PC-3 (cell line): Measurements from ENCODE around the gene METTL6. TPM values are rescaled to one million over a fixed set of nuclear protein-coding genes. Genes with fewer than 3 reads are reported as not detected.
"Not testable (repeated sequence)": the region's sequence is repeated elsewhere in the genome, so short reads cannot be mapped to it uniquely, and the experiment has no call there.

Source experiments
- ATAC-seq: fragments of 200-7000 bp; cut with Tn5 transposase; 2 replicates; pipeline ENCODE4 v1.9.1; 2020; ENCODE audit warnings: mild to moderate bottlenecking, moderate library complexity
- BruUV-seq: library from RNA; stranded (reverse); fragments of 400-500 nt; replicated peaks from 2 replicates; lab custom pipeline; 2021; lab: Mats Ljungman, UMichigan
- CTCF ChIA-PET: fragments of 300-600 bp; sonication (Branson Sonifier 250); formaldehyde crosslinking; loops from one replicate; lab custom pipeline; 2022; ENCODE audit warnings: antibody characterized with exemption; lab: Charles Lee
- POLR2A ChIA-PET: fragments of 300-600 bp; sonication (Branson Sonifier 250); formaldehyde crosslinking; loops from one replicate; lab custom pipeline; 2022; ENCODE audit warnings: antibody characterized with exemption; ENCODE audit not compliant: unreplicated experiment; lab: Charles Lee
- DNase-seq: peaks from one replicate; pipeline ENCODE4 v3.0.0-alpha.2; 2015
- H2AFZ ChIP-seq: fragments of 300-600 bp; sonication (generic); 2 replicates; pipeline ENCODE4 v1.6.0; 2016; ENCODE audit warnings: antibody characterized with exemption, low read length
- H3F3A ChIP-seq: fragments of 300-600 bp; sonication (generic); one replicate; pipeline ENCODE4 v1.6.0; 2017; ENCODE audit warnings: antibody characterized with exemption, low read length, control low read depth, mild to moderate bottlenecking; ENCODE audit not compliant: unreplicated experiment
- H3K27ac ChIP-seq: fragments of 300-600 bp; sonication (generic); 2 replicates; pipeline ENCODE4 v1.5.1; 2016; ENCODE audit warnings: mild to moderate bottlenecking, low read length
- H3K27me3 ChIP-seq: fragments of 300-600 bp; sonication (generic); 2 replicates; pipeline ENCODE4 v1.6.1; 2016; ENCODE audit warnings: low read length, mixed read lengths
- H3K36me3 ChIP-seq: fragments of 300-600 bp; sonication (generic); 2 replicates; pipeline ENCODE4 v1.6.1; 2016; ENCODE audit warnings: low read depth, mixed run types, low read length, mixed read lengths
- H3K4me1 ChIP-seq: fragments of 300-600 bp; sonication (generic); 2 replicates; pipeline ENCODE4 v1.5.1; 2016; ENCODE audit warnings: low read length; ENCODE audit not compliant: insufficient read depth
- H3K4me2 ChIP-seq: fragments of 300-600 bp; sonication (generic); 2 replicates; pipeline ENCODE4 v1.6.0; 2016; ENCODE audit warnings: low read length
- H3K4me3 ChIP-seq: fragments of 300-600 bp; sonication (generic); 2 replicates; pipeline ENCODE4 v1.5.1; 2016; ENCODE audit warnings: mild to moderate bottlenecking, low read length, mixed read lengths
- H3K79me2 ChIP-seq: fragments of 300-600 bp; sonication (generic); 2 replicates; pipeline ENCODE4 v1.6.1; 2017; ENCODE audit warnings: low read length, mixed read lengths
- H3K9ac ChIP-seq: fragments of 300-600 bp; sonication (generic); 2 replicates; pipeline ENCODE4 v1.6.0; 2016; ENCODE audit warnings: mild to moderate bottlenecking, low read length
- H3K9me2 ChIP-seq: fragments of 300-600 bp; sonication (generic); replicated peaks from 2 replicates; pipeline ENCODE4 v1.6.1; 2016; ENCODE audit warnings: mixed run types, low read length, mixed read lengths
- H3K9me3 ChIP-seq: fragments of 300-600 bp; sonication (generic); 2 replicates; pipeline ENCODE4 v1.6.1; 2016; ENCODE audit warnings: low read length, mixed read lengths
- H4K20me1 ChIP-seq: fragments of 300-600 bp; sonication (generic); 2 replicates; pipeline ENCODE4 v1.6.1; 2016; ENCODE audit warnings: low read length, mixed read lengths
- EZH2 ChIP-seq: fragments of 300-600 bp; sonication (generic); IDR thresholded peaks from one replicate; pipeline ENCODE4 v1.6.1; 2017; ENCODE audit warnings: antibody characterized with exemption, mild to moderate bottlenecking, low read length; ENCODE audit not compliant: unreplicated experiment
- EZH2phosphoT487 ChIP-seq: fragments of 300-600 bp; sonication (generic); IDR thresholded peaks from 2 replicates; pipeline ENCODE4 v1.6.1; 2018; ENCODE audit warnings: mild to moderate bottlenecking, antibody characterized with exemption, low read length, borderline replicate concordance
- intact Hi-C: fragments of 100-400 bp; cut with micrococcal nuclease; formaldehyde crosslinking; loops from 2 replicates; pipeline ENCODE4 v1.9.0; 2023
- total RNA-seq: library from RNA; depleted of rRNA; stranded (reverse); fragments of >200 nt; gene quantifications from 2 replicates; pipeline ENCODE4 v1.2.3, GENCODE V29; 2014
- TF ChIP-seq, protein P1 (sequence below): fragments of 300-600 bp; sonication (generic); conservative IDR thresholded peaks from 2 replicates; pipeline ENCODE4 v1.5.1; 2017; ENCODE audit warnings: antibody characterized with exemption, low read depth, mild to moderate bottlenecking, low read length

The METTL6 gene
- total RNA-seq, 1 experiment from 2014 or later, result 22.4 TPM

DNA sequence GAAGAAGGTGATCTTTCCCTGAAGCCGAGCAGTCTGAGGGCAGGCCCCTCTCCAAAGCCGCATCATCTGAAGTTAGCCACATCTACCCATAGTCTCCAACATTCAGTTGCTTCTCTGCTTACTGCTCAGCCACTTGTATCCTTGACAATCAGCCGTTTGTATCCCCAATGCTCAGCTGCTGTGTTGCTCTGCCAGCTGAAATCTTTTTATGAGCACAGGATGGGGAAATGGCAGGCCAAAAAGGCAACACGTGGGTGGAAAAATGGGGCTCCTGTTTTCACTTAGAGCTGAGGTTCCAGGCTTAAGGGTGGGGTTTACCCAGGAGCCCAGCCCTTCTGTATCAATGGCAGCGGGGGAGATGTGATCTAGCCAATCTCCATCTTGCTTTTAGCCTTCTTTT lies 36.3 kb downstream of the METTL6 start:
- H3K9me2 ChIP-seq, result no peaks in the 10 kb centered on the region
- peaks cover 20% of the 10 kb centered on the region for H3K4me1 ChIP-seq
- no peak overlapping the region for H3K27ac ChIP-seq
- H3F3A ChIP-seq, result no peaks in the 10 kb centered on the region
- H3K79me2 ChIP-seq, result no peaks in the 10 kb centered on the region
- H4K20me1 ChIP-seq, result no peaks in the 10 kb centered on the region
- H3K9me3 ChIP-seq, result no peaks in the 10 kb centered on the region
- intact Hi-C loops, result no loop called here
- no peak overlapping the region for H3K4me3 ChIP-seq
- ChIA-PET CTCF (no interaction called here), POLR2A (no interaction called here)
- TF ChIP-seq EZH2 (no peak), EZH2phosphoT487 (no peak)
- TF ChIP-seq, protein P1, sequence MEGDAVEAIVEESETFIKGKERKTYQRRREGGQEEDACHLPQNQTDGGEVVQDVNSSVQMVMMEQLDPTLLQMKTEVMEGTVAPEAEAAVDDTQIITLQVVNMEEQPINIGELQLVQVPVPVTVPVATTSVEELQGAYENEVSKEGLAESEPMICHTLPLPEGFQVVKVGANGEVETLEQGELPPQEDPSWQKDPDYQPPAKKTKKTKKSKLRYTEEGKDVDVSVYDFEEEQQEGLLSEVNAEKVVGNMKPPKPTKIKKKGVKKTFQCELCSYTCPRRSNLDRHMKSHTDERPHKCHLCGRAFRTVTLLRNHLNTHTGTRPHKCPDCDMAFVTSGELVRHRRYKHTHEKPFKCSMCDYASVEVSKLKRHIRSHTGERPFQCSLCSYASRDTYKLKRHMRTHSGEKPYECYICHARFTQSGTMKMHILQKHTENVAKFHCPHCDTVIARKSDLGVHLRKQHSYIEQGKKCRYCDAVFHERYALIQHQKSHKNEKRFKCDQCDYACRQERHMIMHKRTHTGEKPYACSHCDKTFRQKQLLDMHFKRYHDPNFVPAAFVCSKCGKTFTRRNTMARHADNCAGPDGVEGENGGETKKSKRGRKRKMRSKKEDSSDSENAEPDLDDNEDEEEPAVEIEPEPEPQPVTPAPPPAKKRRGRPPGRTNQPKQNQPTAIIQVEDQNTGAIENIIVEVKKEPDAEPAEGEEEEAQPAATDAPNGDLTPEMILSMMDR, result no peak
- no peak overlapping the region for H3K9ac ChIP-seq
- no peak overlapping the region for H3K4me2 ChIP-seq
- DNase-seq, result no peak
- H2AFZ ChIP-seq, result no peak overlapping the region
- no peaks in the 10 kb centered on the region for H3K36me3 ChIP-seq
- no peaks in the 10 kb centered on the region for H3K27me3 ChIP-seq
- ATAC-seq, result no peak
- BruUV-seq, result no TSS peak

DNA sequence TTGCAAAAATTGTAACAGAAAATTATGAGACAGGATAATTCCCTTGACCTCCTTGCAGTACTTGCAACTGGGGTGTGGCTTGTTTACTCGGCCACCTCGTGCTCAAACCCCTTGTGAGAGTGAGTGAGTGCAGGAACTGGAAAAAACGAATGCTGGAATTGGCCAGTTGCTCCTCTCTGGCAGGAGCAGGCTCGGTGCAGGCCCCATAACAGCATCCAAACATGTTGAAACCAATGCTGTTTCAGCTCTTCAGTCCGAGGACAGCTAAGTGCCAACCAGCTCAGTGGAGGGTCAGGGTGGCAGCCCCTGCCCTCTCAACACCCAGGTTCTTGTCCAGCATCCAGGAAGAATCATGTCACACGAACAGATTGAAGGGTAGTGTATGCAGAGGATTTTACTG lies 36.9 kb downstream of the METTL6 start:
- TF ChIP-seq EZH2 (no peak), EZH2phosphoT487 (no peak)
- TF ChIP-seq, protein P1, result no peak
- H3K4me3 ChIP-seq, result no peak overlapping the region
- no peaks in the 10 kb centered on the region for H3K9me2 ChIP-seq
- H4K20me1 ChIP-seq, result no peaks in the 10 kb centered on the region
- H3K36me3 ChIP-seq, result no peaks in the 10 kb centered on the region
- H3K79me2 ChIP-seq, result no peaks in the 10 kb centered on the region
- no peaks in the 10 kb centered on the region for H3K27me3 ChIP-seq
- BruUV-seq, result no TSS peak
- ChIA-PET POLR2A (no interaction called here), CTCF (no interaction called here)
- intact Hi-C loops, result no loop called here
- H3K27ac ChIP-seq, result no peak overlapping the region
- ATAC-seq (peak; percentile 46), DNase-seq (no peak)
- no peaks in the 10 kb centered on the region for H3K9me3 ChIP-seq
- H3F3A ChIP-seq, result no peaks in the 10 kb centered on the region
- H3K4me1 ChIP-seq, result peaks cover 20% of the 10 kb centered on the region
- no peak overlapping the region for H3K4me2 ChIP-seq
- H2AFZ ChIP-seq, result no peak overlapping the region
- H3K9ac ChIP-seq, result no peak overlapping the region

DNA sequence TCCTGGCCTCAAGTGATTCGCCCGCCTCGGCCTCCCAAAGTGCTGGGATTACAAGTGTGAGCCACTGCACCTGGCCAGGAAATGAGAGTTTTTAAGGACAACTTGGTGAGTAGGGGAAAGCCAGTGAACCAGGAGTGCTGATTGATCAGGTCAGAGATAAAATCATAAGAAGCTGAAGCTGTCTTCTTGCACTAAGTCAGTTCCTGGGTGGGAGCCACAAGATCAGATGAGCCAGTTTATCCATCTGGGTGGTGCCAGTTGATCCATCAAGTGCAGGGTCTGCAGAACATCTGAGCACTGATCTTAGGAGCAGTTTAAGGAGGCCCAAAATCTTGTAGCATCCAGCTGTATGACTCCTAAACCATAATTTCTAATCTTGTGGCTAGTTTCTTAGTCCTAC lies 39.0 kb downstream of the METTL6 start:
- POLR2A ChIA-PET, H3K9me2 ChIP-seq: not testable (repeated sequence)

More for the DNA sequence above, 39.0 kb downstream of the METTL6 start:
- intact Hi-C loops, DNase-seq, H3F3A ChIP-seq, H3K9ac ChIP-seq, H2AFZ ChIP-seq, ATAC-seq, H3K9me3 ChIP-seq, H3K27me3 ChIP-seq, CTCF ChIA-PET, H3K4me2 ChIP-seq, H3K79me2 ChIP-seq, BruUV-seq, H3K27ac ChIP-seq, H4K20me1 ChIP-seq, H3K4me3 ChIP-seq, H3K36me3 ChIP-seq: not testable (repeated sequence)
- H3K4me1 ChIP-seq, result peaks cover 20% of the 10 kb centered on the region
